Loucy (cell line): ENCODE results near the gene NCKAP5.

Experiments used
- H2AFZ ChIP-seq: fragments of 200-600 bp; sonication (generic); 2 replicates; pipeline ENCODE4 v1.6.0; 2016; ENCODE audit warnings: antibody characterized with exemption, mild to moderate bottlenecking, low read length, moderate library complexity
- H3F3A ChIP-seq: fragments of 200-600 bp; 2 replicates; pipeline ENCODE4 v1.6.0; 2016; ENCODE audit warnings: antibody characterized with exemption, low read depth, mild to moderate bottlenecking
- H3K27me3 ChIP-seq: fragments of 200-600 bp; sonication (generic); 2 replicates; pipeline ENCODE4 v1.6.1; 2014; ENCODE audit warnings: low read length, mild to moderate bottlenecking; ENCODE audit not compliant: insufficient read depth, poor library complexity, severe bottlenecking
- H3K36me3 ChIP-seq: fragments of 200-600 bp; sonication (generic); 2 replicates; pipeline ENCODE4 v1.6.1; 2016; ENCODE audit warnings: low read length; ENCODE audit not compliant: insufficient read depth
- H3K4me1 ChIP-seq: fragments of 200-600 bp; sonication (generic); 2 replicates; pipeline ENCODE4 v1.5.1; 2014; ENCODE audit warnings: low read length, mild to moderate bottlenecking; ENCODE audit not compliant: insufficient read depth, poor library complexity, severe bottlenecking
- H3K4me2 ChIP-seq: fragments of 200-600 bp; sonication (generic); 2 replicates; pipeline ENCODE4 v1.6.0; 2014; ENCODE audit warnings: antibody characterized with exemption, low read length, low read depth, mild to moderate bottlenecking; ENCODE audit not compliant: poor library complexity, severe bottlenecking
- H3K4me3 ChIP-seq: fragments of 200-600 bp; sonication (generic); 2 replicates; pipeline ENCODE4 v1.5.1; 2014; ENCODE audit warnings: low read length, mild to moderate bottlenecking, mixed read lengths; ENCODE audit not compliant: poor library complexity, severe bottlenecking
- H3K79me2 ChIP-seq: fragments of 200-600 bp; sonication (generic); 2 replicates; pipeline ENCODE4 v1.6.1; 2014; ENCODE audit warnings: low read length; ENCODE audit not compliant: insufficient read depth
- H3K9ac ChIP-seq: fragments of 200-600 bp; sonication (generic); 2 replicates; pipeline ENCODE4 v1.6.0; 2014; ENCODE audit warnings: mild to moderate bottlenecking, low read depth, low read length, moderate library complexity; ENCODE audit not compliant: poor library complexity, severe bottlenecking
- H3K9me2 ChIP-seq: fragments of 200-600 bp; sonication (generic); replicated peaks from 2 replicates; pipeline ENCODE4 v1.6.1; 2016; ENCODE audit warnings: low read depth, low read length, mixed read lengths
- H3K9me3 ChIP-seq: fragments of 200-600 bp; sonication (generic); 2 replicates; pipeline ENCODE4 v1.6.1; 2014; ENCODE audit warnings: mild to moderate bottlenecking, antibody characterized with exemption, low read length, low read depth; ENCODE audit not compliant: insufficient read depth
- H4K20me1 ChIP-seq: fragments of 200-600 bp; sonication (generic); 2 replicates; pipeline ENCODE4 v1.6.0; 2014; ENCODE audit warnings: antibody characterized with exemption, low read length, mild to moderate bottlenecking; ENCODE audit not compliant: insufficient read depth, poor library complexity, severe bottlenecking
- CTCF ChIP-seq: fragments of 200-600 bp; sonication (generic); conservative IDR thresholded peaks from 2 replicates; pipeline ENCODE4 v1.5.1; 2014; ENCODE audit warnings: mild to moderate bottlenecking, antibody characterized with exemption, low read length
- EZH2phosphoT487 ChIP-seq: fragments of 200-600 bp; IDR thresholded peaks from 2 replicates; pipeline ENCODE4 v1.6.1; 2018; ENCODE audit warnings: antibody characterized with exemption, mild to moderate bottlenecking, moderate library complexity, borderline replicate concordance

Gene NCKAP5

GRCh38 chr2:133120310-133120709 lies 448.0 kb downstream of the NCKAP5 start:
- no peaks in the 10 kb centered on the region for H3K27me3 ChIP-seq
- H3F3A ChIP-seq = no peaks in the 10 kb centered on the region
- H4K20me1 ChIP-seq = no peaks in the 10 kb centered on the region
- H2AFZ ChIP-seq = no peak overlapping the region
- no peaks in the 10 kb centered on the region for H3K9me2 ChIP-seq
- no peak overlapping the region for H3K9ac ChIP-seq
- no peak overlapping the region for H3K4me2 ChIP-seq
- H3K4me3 ChIP-seq = no peak overlapping the region
- H3K36me3 ChIP-seq = no peaks in the 10 kb centered on the region
- TF ChIP-seq CTCF (no peak), EZH2phosphoT487 (no peak)
- no peaks in the 10 kb centered on the region for H3K9me3 ChIP-seq
- H3K4me1 ChIP-seq = no peaks in the 10 kb centered on the region
- H3K79me2 ChIP-seq = no peaks in the 10 kb centered on the region

- TF ChIP-seq EZH2phosphoT487 (no peak), CTCF (no peak)
- H4K20me1 ChIP-seq = no peaks in the 10 kb centered on the region
- no peaks in the 10 kb centered on the region for H3F3A ChIP-seq
- H3K27me3 ChIP-seq = no peaks in the 10 kb centered on the region
- no peaks in the 10 kb centered on the region for H3K4me1 ChIP-seq
- H3K4me3 ChIP-seq = no peak overlapping the region
- H3K9ac ChIP-seq = no peak overlapping the region
- no peaks in the 10 kb centered on the region for H3K9me3 ChIP-seq
- no peak overlapping the region for H2AFZ ChIP-seq
- no peaks in the 10 kb centered on the region for H3K36me3 ChIP-seq
- H3K79me2 ChIP-seq = no peaks in the 10 kb centered on the region
- no peak overlapping the region for H3K4me2 ChIP-seq
- no peaks in the 10 kb centered on the region for H3K9me2 ChIP-seq
Measured at GRCh38 chr2:133110201-133110600, 458.1 kb downstream of the NCKAP5 start.

GRCh38 chr2:133109772-133110171 lies 458.5 kb downstream of the NCKAP5 start:
- TF ChIP-seq CTCF = no peak
- TF ChIP-seq EZH2phosphoT487 = no peak
- no peaks in the 10 kb centered on the region for H3K79me2 ChIP-seq
- H3K4me3 ChIP-seq = no peak overlapping the region
- H3K36me3 ChIP-seq = no peaks in the 10 kb centered on the region
- H3K27me3 ChIP-seq = no peaks in the 10 kb centered on the region
- no peaks in the 10 kb centered on the region for H3K9me2 ChIP-seq
- no peaks in the 10 kb centered on the region for H4K20me1 ChIP-seq
- H3K4me2 ChIP-seq = no peak overlapping the region
- H3K9ac ChIP-seq = no peak overlapping the region
- no peaks in the 10 kb centered on the region for H3F3A ChIP-seq
- H3K9me3 ChIP-seq = no peaks in the 10 kb centered on the region
- no peak overlapping the region for H2AFZ ChIP-seq
- no peaks in the 10 kb centered on the region for H3K4me1 ChIP-seq
